ENCODE data around the gene POLR2B.
"Not testable (repeated sequence)": the region's sequence is repeated elsewhere in the genome, so short reads cannot be mapped to it uniquely, and the experiment has no call there.

Gene POLR2B

GRCh38 chr4:57059890-57060716 lies 81.4 kb downstream of the POLR2B start:
- no peak for DNase-seq

DNA sequence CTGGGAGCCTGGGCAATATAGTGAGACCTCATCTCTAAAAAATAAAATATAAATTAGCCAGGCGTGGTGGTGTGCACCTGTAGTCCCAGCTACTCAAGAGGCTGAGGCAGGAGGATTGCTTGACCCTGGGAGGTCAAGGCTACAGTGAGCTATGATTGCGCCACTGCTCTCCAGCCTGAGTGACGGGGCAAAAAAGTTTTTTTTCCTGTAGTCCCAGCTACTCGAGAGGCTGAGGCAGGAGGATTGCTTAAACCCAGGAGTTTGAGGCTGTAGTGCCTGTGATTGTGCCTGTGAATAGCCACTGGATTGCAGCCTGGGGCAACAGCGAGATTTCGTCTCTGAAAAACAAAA lies 82.0 kb downstream of the POLR2B start:
- DNase-seq, result not testable (repeated sequence)

- no peak for DNase-seq
Measured at GRCh38 chr4:57061395-57061794, 82.7 kb downstream of the POLR2B start.

DNA sequence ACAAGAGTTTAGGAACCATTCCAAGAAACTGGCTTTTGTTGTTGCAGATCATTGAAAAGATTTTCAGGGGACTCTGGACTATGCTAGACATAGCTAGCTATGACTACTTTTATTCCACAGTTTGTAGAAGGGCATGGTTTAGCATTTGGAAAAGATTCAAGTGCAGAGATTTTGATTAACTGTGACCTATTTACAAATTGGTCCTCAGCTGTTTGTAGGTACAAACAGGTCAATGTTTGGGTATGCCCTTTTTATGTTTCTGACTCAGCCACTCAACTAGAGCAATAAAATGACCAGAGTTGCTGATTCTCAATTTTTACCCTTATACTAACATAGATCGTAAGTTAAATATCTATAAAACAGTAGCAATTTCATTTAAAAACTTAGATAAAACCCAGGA lies 84.8 kb downstream of the POLR2B start:
- no peak for DNase-seq

DNA sequence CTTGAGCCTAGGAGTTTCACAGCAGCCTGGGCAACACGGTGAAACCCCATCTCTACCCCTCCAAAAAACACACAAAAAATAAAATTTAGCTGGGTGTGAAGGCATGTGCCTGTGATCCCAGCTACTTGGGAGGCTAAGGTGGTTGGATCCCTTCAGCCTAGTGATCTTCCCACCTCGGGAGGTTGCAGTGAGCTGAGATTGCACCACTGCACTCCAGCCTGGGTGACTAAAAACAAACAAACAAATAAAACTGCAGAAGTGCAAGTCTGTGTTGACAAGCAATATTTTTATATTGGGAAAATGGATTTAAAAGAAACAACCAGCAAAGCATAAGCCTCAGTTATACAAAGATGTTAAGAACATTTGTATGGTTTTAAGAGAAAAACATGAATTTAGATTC lies 85.4 kb downstream of the POLR2B start:
- no peak for DNase-seq

- DNase-seq, result no peak
Measured at GRCh38 chr4:57064811-57065711, 86.4 kb downstream of the POLR2B start.

DNA sequence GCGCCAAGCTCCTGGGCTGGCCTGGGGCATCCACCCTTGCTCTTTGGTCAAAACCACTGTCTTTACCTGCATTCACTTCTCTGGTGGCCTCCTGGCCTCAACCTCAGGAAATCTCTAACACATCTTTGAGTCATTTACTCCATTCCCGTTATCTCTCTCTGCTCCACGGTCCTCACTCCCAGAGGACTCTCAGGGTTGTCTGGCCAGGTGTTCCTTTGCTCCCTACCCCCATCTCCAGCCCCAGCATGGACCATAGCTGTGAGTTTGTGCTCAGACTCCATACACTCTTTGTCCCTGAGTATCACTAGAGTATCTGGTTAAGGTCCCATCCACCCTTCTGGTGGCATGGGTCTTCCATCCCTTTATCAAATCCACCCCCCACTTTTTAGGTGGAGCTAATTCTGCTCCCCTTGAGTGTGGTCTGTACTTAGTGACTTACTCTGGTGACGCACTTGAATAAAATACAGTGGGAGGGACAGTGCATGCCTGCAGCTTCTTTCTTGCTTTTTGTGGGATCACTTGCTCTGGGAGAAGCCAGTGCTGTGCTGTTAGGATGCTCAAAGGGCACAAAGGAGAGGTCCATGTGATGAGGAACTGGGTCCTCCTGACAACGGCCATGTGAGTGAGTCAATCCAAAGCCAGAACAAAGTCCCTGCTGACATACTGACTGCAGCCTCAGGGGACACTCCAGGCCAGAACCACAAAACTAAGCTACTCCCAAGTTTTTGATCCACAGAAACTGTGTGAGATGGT lies 87.2 kb downstream of the POLR2B start:
- DNase-seq, result no peak

GRCh38 chr4:57068237-57068981 lies 89.7 kb downstream of the POLR2B start:
- DNase-seq, result no peak

DNA sequence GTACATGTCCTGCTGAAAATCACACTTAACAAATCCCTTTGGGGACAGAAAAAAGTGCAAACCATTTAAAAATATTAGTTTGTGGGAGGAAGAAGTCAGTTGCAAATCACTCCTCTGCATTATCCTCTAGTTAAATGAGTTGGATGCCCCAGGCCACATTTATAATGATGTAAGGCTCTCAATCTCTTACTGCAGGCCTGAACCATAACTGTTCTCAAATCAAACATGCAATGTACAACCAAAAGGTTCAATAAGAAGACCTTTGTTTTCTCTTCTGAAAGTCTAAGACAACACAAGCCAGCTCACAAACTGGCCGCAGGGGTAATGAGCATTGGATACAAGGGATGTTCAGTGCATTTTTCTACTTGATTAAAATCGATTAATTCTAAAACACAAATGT lies 91.8 kb downstream of the POLR2B start:
- no peak for DNase-seq

GRCh38 chr4:57071326-57071725 lies 92.6 kb downstream of the POLR2B start:
- DNase-seq, result peak; percentile 63

- DNase-seq, result no peak
Measured at GRCh38 chr4:57073559-57073958, 94.9 kb downstream of the POLR2B start.

GRCh38 chr4:57074744-57075143 lies 96.0 kb downstream of the POLR2B start:
- DNase-seq, result peak; percentile 26

DNA sequence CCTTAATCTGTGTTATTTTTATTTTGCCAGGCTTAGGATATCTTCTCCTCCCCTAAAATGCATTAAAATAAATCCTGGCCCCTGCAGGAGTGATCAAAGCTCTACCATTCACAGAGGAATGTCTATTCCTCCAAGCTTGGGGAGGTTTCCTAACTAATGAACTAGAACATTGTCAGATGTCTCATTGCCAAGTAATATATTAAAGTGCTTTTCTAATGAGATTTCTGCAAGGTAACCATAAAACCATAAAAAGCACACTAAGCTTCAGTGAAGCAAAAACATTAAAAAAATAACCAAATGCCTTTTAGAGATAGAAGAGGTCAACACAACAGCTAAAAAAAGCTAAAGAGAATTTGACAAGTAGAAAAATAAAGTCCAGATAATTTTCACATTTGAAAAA lies 96.7 kb downstream of the POLR2B start:
- no peak for DNase-seq

GRCh38 chr4:57076646-57077045 lies 98.0 kb downstream of the POLR2B start:
- DNase-seq, result no peak

DNA sequence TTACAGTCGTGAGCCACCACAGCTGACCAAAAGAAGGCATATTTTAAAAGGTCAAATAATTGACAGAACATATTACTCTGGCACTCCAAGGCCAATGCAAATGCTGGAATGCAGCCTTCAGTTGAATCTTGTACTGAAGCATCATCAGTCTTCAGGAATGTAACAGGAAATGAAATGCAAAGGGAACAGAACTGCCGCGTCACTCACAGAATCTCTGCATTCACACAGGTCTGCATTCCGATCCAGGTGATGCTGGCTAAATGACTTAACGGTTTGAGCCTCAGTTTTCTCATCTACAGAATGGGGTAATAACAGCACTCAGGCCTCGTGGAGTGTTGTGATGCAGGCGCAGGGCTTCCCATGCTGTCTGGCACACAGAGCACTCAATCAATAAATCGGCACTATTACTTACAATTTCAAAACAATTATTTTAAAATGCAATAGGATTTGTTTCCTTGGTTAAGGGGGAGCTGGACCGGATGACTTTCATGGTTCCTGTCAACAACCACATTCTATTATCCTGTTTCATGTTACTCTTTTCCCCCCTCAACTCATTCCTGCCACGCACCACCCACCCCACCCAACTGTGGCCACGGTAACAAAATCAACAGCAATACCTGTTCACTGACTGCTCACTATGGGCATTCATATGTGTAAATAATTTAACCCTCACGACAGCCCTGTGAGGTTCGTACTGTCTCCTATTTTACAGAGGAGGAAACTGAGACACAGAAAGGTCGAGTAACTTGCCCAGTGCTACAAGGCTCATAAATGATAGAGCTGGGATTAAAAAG lies 99.1 kb downstream of the POLR2B start:
- no peak for DNase-seq

DNA sequence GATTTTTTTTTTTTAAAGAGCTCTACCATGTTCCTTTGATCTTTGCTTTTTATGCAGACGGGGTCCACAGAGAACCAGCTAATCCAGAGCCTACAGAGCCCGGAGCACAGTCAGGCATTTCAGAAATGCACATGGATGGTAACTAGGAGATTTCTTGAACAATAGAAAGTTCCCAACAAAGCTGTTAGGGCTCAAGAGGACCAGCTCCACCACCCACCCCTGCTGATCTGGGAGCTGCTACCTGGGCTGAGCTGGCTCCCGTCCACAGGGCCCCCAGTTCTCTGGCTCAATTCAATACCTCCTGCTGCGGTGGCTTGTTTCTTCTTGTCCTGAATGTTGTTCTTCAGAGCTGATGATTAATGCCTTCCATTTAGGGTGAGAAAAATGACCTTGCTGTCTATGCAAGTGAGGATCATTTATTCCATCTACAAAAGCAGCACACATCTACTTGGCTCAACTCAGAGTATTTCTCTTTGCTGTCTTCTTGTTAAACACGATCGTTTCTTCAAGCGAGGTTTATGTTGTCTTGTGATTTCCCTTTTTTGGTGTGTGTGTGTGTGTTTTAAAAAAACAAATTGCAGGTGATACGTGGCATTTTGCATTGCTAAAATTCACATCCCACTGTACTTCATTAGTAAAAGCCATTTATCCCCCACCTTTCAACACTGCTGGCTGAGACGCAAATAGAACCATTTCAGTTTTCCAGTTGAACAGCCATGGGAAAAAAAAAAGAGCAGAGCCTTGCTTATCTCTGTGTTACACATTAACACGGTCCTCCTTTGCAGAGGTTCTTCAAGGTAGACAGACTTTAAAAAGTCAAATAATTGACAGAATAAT lies 100.2 kb downstream of the POLR2B start:
- DNase-seq, result peak; percentile 14
